HG02885 (cell line): ENCODE measurements around the gene POLD2.

Source experiments
- ATAC-seq: cut with Tn5 transposase; IDR thresholded peaks from one replicate; pipeline ENCODE4 v1.9.1; 2021; ENCODE audit warnings: mild to moderate bottlenecking; ENCODE audit not compliant: unreplicated experiment, poor library complexity

Gene POLD2

GRCh38 chr7:44103566-44103922 is 19.8 kb downstream of the POLD2 start:
- ATAC-seq: no peak

GRCh38 chr7:44102846-44103565 is 20.3 kb downstream of the POLD2 start:
- no peak for ATAC-seq

- ATAC-seq: no peak
Observed at GRCh38 chr7:44101966-44102845, 21.1 kb downstream of the POLD2 start.

GRCh38 chr7:44101303-44101965 is 21.9 kb downstream of the POLD2 start:
- no peak for ATAC-seq

- ATAC-seq: no peak
Observed at GRCh38 chr7:44100458-44101302, 22.7 kb downstream of the POLD2 start.

- no peak for ATAC-seq
Observed at GRCh38 chr7:44099669-44100068, 23.7 kb downstream of the POLD2 start.

- no peak for ATAC-seq
Observed at GRCh38 chr7:44098092-44099068, 25.0 kb downstream of the POLD2 start.

- peak; percentile 72 for ATAC-seq
Observed at GRCh38 chr7:44097064-44097932, 26.1 kb downstream of the POLD2 start.

GRCh38 chr7:44096326-44096881 is 26.9 kb downstream of the POLD2 start:
- no peak for ATAC-seq

- ATAC-seq: no peak
Observed at GRCh38 chr7:44095781-44096180, 27.6 kb downstream of the POLD2 start.

GRCh38 chr7:44094883-44095592 is 28.3 kb downstream of the POLD2 start:
- ATAC-seq: no peak

GRCh38 chr7:44094365-44094764 is 29.0 kb downstream of the POLD2 start:
- no peak for ATAC-seq

GRCh38 chr7:44093102-44093641 is 30.2 kb downstream of the POLD2 start:
- no peak for ATAC-seq

GRCh38 chr7:44087911-44088838 is 35.2 kb downstream of the POLD2 start:
- ATAC-seq: no peak

- ATAC-seq: no peak
Observed at GRCh38 chr7:44086627-44087026, 36.7 kb downstream of the POLD2 start.

GRCh38 chr7:44085546-44085945 is 37.8 kb downstream of the POLD2 start:
- ATAC-seq: no peak
